ENCODE data around the gene UTS2R.

The UTS2R gene

GRCh38 chr17:82389379-82389778 lies 17.8 kb downstream of the UTS2R start:
- no peak for DNase-seq (ENCODE audit: low read depth)

DNA sequence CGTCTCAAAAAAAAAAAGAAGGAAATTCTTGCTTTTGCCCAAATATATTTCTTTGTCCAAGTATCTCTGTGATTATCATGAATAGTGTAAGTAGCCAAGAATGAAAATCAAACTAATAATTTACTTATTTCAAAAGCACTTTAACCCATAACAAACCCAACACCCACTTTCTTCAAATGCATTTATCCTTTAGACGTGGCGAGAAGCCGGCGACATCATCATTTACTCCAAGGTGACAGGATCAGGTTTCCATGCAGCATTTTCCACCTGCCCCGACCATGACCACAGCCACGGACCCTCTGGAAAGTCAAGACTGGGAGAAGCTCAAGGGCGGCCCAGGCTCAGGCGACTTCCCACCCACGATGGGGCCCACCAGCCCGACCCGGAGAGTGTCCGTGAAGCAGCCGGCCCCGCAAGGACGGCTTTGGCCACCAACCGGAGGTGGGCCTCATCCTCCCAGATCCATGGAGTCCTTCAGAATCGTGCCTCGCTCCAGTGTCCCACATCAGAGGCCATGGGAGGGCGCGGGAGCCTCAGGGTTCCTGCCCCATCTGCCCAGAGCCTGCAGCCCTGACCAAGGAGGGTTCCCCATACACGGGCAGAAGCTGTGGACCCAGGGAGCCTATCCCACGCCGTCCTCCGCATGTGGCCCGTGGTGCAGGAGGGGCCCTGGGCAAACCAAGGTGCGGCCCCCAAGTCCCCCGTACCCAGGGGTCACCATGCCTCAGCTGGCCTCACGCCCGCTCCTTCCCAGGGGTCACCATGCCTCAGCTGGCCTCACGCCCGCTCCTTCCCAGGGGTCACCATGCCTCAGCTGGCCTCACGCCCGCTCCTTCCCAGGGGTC lies 18.7 kb downstream of the UTS2R start:
- DNase-seq (ENCODE audit: low read depth), result no peak

- no peak for DNase-seq (ENCODE audit: low read depth)
These were observed 19.4 kb downstream of the UTS2R start for GRCh38 chr17:82390860-82391435.

DNA sequence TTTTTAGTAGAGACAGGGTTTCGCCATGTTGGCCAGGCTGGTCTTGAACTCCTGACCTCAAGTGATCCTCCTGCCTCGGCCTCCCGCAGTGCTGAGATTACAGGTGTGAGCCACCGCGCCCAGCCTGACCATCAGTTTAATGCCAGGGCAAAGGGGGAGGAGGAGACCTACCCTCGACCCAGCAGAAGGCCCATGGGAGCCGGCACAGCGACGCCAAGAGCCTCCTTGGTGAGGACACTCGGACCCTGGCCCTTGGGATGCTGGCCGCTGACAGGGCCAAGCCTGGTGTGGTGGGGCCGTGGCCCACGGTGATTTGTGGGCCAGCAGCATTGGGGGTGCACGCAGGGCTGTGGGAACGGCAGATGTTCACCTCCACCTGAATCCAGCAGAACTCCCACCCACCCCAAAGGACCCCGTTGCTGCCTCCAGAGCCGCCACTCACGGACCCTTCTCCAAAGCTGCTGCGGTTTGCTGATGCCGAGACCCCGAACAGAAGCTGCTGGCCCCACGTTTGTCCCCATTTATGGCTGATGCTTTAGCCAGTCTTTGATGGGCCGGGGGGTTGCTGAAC lies 20.0 kb downstream of the UTS2R start:
- no peak for DNase-seq (ENCODE audit: low read depth)

DNA sequence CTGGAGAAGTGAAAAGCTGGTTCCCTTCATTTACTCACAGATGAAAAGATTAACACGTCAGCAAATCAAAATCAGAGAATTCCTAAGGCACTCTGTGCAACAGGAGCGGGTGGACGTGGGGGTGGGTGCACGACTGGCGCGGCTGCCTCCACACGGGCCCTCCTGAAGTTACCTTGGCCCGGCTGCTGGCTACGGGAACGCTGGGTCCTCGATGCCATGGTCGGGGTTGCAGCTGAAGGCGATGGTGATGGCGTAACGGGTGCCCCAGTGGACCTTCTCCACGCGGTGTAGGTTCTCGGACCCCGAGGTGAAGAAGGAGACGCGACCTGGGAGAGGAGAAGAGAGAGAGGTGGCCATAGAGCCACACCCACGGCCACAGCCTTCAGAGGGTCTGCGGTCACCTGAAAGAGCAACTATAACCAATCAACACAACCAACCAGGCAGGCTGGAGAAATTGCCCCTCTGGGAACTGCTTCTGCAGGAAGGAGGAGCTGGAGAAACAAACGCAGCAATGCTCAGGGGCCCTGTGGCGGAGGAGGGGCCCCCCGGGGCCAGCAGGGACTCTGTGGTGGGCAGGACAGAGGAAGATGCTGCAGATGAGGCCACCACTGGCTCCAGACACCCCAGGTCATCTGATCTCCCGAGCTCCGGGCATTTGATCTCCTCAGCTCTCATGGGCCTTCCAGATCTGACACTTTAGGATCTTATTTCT lies 20.8 kb downstream of the UTS2R start:
- no peak for DNase-seq (ENCODE audit: low read depth)

DNA sequence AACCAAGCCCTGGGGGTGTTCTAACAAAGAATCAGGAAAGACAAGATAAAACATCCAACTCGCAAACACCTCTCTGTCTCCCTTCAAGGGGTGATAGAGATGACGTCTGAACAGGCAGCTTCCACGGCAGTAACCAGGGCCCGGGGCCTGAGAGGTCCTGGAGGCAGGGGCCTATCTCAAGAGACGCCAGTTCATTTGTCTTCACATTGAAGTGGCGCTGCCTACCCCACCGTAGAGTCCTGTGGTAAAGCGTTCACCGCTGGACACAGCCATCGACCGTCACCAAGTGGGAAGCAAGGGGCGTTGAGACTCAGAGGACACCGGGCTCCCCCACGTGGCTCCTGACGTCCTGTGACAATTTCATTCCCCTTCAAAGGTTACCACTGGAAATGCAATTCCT lies 21.4 kb downstream of the UTS2R start:
- DNase-seq (ENCODE audit: low read depth), result no peak

DNA sequence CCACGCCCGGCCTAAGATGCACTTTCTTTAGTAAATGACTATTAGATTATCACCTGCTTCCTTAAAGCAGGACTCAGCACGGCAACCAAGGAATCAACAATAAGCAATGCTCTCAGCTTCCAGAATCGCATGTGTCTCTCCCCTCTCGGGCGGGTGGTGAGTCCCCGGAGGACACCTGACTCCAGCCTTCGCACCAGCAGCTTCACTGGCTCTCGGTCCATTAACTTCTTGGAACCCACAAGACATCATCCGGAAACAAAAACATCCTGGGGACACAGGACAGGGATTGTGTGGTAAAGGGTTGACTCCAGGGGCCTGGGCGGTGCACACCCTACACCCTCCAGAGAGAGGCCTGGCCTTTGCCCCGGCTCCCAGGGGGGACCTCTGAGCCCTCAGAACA lies 22.7 kb downstream of the UTS2R start:
- DNase-seq (ENCODE audit: low read depth), result no peak

- no peak for DNase-seq (ENCODE audit: low read depth)
These were observed 25.3 kb downstream of the UTS2R start for GRCh38 chr17:82396601-82397435.

DNA sequence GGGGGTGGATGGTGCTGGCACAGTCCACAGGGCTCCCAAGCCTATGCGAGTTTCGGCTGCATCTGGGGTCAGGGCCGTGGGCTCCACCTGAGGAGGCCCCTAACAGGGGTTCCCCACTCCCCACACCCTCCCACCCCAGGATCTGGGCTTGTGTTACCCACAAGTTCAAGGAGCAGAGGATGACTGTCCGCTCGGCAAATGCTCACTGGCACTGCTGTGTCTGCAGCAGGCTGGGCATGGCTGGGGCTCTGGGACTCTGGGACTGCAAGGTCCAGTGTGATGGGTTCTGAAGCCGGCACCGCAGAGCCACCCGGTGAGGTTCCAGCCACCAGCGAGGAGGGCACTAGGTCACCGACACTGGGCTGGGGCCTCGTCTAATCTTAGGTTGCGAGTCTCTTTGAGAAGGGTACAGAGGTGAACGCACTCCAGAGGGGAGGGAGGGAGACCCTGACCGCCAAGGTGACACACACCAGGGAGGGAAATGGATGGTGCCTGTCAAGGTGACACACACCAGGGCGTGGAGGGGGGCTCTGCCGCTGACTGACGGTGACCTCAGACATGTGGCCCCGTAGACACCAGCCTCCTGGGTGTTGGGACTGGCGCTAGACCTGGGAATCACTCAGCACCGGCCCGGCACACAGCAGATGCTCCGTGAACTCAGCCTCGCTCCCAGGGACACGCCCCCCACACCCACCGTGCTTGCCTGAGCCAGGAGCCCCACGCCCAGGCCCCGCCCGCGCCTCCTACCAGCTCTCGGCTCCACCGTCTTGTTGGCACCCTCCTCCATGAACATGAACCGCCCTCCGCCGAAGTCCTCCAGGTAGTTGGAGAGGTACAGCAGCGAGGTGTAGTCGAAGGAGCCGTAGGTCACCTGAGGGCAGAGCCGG lies 26.1 kb downstream of the UTS2R start:
- no peak for DNase-seq (ENCODE audit: low read depth)

DNA sequence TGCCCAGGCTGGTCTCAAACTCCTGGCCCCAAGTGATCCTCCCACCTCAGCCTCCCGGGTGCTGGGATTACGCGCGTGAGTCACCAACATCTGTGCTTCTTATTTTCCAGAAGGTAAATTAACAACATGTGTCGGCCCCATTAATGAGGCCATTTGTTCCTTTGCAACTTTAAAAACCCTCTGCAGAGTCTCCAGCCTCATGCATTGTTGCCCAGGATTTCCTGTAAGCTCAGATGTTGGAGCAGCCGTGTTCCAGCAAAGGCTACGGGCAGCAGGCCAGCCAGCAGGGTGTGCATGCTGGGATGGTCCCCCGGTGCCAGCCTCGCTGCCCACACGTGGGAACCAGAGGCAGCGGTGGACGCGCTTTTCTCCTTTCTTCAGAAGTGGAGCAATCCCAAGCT lies 27.5 kb downstream of the UTS2R start:
- DNase-seq (ENCODE audit: low read depth), result no peak

GRCh38 chr17:82399601-82400101 lies 28.1 kb downstream of the UTS2R start:
- no peak for DNase-seq (ENCODE audit: low read depth)

DNA sequence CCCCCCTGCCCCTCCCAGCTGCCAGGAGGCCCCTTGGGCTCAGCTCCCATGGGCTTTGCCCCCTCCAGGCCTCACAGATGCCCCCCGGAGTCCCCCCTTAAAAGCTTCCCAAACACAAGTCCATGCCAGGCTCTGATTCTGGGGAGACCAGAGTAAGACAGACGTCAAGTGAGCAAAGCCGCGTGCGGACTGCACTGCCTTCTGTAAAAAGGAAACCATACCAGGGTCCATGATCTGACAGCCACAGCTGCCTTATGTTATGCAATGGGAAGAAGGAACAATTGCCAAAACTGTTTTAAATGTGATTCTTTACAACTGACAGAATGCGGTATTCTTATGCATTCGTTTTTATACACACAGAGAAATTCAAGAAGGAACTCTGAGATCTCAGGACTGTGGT lies 28.6 kb downstream of the UTS2R start:
- no peak for DNase-seq (ENCODE audit: low read depth)

GRCh38 chr17:82400830-82401229 lies 29.3 kb downstream of the UTS2R start:
- DNase-seq (ENCODE audit: low read depth), result peak; percentile 18

- no peak for DNase-seq (ENCODE audit: low read depth)
These were observed 31.3 kb downstream of the UTS2R start for GRCh38 chr17:82402865-82403264.

DNA sequence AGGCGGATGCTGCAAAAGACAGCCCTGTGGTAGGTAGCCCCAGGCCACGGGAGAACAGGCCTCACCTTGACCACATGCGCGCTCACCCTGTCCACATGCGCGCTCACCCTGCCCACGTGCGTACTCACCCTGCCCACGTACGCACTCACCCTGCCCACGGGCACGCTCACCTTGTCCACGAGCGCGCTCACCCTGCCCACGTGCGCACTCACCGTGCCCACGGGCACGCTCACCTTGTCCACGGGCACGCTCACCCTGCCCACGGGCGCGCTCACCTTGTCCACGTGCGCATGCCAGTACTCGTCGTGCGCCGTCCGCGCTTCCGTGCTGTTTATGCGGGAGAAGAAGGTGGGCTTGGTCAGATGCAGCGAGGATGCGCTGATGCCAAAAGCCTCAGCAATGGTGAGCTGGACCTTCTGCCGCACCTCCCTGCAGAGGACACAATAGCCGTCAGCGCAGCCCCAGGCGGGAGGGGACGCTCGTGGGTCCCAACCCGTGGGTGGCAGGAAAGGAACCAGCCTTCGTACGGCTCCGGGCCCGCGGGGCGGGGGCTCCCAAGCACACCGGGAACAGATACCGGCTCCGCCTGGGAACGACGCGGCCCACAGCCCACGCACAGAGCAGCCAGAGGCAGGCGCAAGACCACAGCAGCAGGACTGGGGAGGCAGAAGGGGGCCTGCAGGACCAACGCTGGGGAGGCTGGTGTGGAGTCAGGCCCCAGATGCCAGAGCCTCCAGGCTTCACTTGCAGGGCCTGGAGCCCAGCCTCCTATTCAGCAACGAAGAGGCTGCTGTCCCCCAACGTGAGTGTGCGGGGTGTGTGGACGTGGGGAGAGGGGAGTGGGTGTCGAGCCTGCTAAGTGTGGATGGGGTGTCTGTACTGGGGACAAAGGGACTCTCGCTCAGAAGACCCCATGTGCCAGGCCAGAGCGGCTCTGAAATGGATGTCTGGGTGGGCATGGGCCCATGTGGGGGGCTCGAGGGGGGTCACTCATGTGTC lies 32.4 kb downstream of the UTS2R start:
- no peak for DNase-seq (ENCODE audit: low read depth)

DNA sequence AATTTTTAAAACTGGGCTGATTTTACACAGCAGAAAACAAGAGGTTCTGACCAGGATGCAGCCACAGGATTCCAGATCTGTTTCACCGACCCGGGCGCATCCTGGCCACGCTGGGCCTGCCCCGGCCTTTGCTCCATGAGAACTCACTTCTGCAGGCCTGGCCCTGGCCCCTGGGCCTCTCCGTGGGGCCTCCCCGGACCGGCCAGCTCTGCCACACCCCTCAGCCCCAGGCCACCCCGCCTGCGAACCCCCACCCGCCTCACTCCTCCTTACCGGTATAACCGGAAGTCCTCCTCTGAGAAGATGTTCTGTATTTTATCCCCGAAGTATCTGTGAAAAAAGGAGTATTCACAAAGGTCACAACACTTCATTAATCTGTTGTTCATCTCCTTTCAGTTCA lies 33.5 kb downstream of the UTS2R start:
- no peak for DNase-seq (ENCODE audit: low read depth)

DNA sequence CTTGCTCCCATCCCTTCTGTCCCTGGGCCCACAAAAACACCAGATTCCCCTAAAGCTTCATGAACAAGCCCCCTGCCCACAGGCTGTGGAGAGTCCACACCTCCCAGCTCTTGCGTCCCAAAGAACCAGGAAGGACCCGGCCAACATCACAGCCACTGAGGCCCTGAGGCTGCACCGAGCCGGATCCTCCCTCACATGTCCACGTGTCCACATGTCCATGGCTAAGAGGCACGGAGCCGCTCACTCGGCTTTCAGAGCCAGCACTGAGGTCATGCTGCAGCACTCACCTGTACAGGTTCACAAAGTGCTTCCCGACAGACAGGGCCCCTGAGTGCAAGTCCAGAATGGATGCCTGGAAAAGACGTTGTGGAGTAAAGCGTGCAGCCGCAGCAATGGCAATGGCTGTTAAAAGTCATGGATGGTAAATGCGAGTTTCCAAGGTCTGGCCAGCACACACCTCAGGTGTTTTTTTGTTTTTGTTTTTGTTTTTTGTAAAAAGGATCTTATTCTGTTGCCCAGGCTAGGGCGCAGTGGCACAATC lies 34.6 kb downstream of the UTS2R start:
- DNase-seq (ENCODE audit: low read depth), result no peak

- DNase-seq (ENCODE audit: low read depth), result no peak
These were observed 35.7 kb downstream of the UTS2R start for GRCh38 chr17:82407255-82407654.

- DNase-seq (ENCODE audit: low read depth), result no peak
These were observed 36.8 kb downstream of the UTS2R start for GRCh38 chr17:82408288-82408937.
